ENCODE measurements around the gene ZNHIT1.

DNA sequence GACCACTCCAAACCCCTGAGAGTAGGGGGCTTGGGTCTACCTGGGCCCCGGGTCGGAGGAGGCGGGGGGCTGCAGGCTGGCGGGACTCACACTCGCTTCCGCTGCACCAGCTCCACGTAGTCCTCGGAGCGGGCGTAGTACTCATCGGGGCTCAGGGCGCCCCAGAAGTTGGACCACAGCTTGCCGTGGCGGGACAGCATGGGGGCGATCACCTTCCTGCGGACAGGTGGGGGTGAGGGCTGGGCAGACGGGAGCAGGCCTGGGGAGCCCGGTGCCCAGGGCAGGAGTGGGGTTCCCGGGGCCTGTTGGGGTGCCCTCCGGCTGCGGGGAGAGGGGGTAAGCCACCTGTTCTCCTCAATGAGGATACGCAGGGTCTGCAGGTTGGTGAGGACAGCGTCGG is 6.5 kb upstream of the ZNHIT1 start:
- TF ChIP-seq, protein P1, sequence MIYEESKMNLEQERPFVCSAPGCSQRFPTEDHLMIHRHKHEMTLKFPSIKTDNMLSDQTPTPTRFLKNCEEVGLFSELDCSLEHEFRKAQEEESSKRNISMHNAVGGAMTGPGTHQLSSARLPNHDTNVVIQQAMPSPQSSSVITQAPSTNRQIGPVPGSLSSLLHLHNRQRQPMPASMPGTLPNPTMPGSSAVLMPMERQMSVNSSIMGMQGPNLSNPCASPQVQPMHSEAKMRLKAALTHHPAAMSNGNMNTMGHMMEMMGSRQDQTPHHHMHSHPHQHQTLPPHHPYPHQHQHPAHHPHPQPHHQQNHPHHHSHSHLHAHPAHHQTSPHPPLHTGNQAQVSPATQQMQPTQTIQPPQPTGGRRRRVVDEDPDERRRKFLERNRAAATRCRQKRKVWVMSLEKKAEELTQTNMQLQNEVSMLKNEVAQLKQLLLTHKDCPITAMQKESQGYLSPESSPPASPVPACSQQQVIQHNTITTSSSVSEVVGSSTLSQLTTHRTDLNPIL (CRISPR knock-in tag; IDR thresholded peaks at IDR 0.05; ENCODE audit: low read depth), result no peak
- no peak for TF ChIP-seq RARB (CRISPR knock-in tag; IDR thresholded peaks at IDR 0.05)
- no peak for TF ChIP-seq PATZ1 (CRISPR knock-in tag; IDR thresholded peaks at IDR 0.05; ENCODE audit: borderline replicate concordance)
- no peak for TF ChIP-seq BACH2 (CRISPR knock-in tag; IDR thresholded peaks at IDR 0.05; ENCODE audit: borderline replicate concordance)
- no peak for TF ChIP-seq ZNF8 (CRISPR knock-in tag; IDR thresholded peaks at IDR 0.05)
- TF ChIP-seq SNAI2 (CRISPR knock-in tag; IDR thresholded peaks at IDR 0.05), result no peak
